ENCODE results near the gene MSANTD7.

MSANTD7 gene

DNA sequence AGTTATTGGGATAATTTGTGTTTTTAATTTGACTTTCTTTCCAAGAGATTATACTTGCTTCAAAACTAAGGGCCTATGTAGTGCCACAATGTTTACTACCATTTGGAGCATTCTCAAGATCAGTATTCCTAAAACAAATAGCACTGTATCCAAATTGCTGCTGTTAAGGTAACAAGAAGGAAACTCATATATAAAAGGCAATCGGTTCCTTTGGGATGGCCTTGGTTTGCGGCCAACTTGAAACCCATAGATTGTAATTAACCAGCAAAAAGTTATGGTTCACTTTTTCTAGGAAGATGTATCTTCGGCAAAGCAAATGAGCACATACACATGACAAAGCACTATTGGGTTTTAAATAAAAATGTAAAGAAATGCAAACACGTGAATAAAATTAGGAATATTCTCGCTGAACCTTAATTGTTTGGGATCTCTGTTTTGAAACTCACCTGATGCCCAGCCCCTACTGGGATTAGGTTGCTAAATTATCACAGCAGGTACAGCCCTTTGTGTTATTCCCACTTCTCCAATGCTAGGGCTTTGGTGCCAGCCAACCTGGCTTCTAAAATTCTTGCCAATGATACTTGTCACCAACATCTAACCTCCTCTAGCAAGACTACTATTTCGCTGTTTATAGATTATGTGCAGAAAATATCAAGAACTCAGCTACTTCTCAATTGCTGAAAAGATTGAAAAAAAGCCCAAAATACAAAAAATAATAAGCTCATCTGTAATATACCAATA is 16.3 kb upstream of the MSANTD7 start:
- 75% methylated on average over 4 of the region's 6 CpGs for WGBS (ENCODE audit: insufficient coverage)
- Histone ChIP-seq H3K36me3 (ENCODE audit: control insufficient read depth in 4 of 4, insufficient read depth in 4 of 4, low read length in 3 of 4) (no peaks in the 10 kb centered on the region), H3K27ac (ENCODE audit: insufficient read depth in 1 of 2, low read depth in 1 of 2, low read length in 2 of 2, poor library complexity in 1 of 2, severe bottlenecking in 2 of 2) (no peak overlapping the region), H3K27me3 (replicated peaks in 2 of 5; ENCODE audit: control insufficient read depth in 4 of 5, insufficient read depth in 5 of 5, low read length in 4 of 5) (no peaks in the 10 kb centered on the region), H3K4me3 (ENCODE audit: control insufficient read depth in 1 of 7, extremely low read depth in 1 of 7, insufficient read depth in 4 of 7, low read depth in 2 of 7, low read length in 6 of 7) (no peak overlapping the region), H3K4me1 (ENCODE audit: control extremely low read depth in 1 of 4, control insufficient read depth in 4 of 4, insufficient read depth in 4 of 4, low read length in 3 of 4) (peaks cover 0 to 12% (median 0%) of the 10 kb centered on the region in 4 experiments), H3K9me3 (ENCODE audit: control extremely low read depth in 1 of 5, control insufficient read depth in 4 of 5, insufficient read depth in 2 of 5, low read depth in 1 of 5, low read length in 4 of 5) (no peaks in the 10 kb centered on the region)
- no peak for DNase-seq
- POLR2A ChIA-PET = no interaction called here
- CTCF ChIA-PET = interaction anchor here (0.6 to 2.9 kb wide), 7 partner anchors 9 to 323 kb away, joined by 3 to 14 read pairs (median 4); no protein-coding TSS in a partner anchor

DNA sequence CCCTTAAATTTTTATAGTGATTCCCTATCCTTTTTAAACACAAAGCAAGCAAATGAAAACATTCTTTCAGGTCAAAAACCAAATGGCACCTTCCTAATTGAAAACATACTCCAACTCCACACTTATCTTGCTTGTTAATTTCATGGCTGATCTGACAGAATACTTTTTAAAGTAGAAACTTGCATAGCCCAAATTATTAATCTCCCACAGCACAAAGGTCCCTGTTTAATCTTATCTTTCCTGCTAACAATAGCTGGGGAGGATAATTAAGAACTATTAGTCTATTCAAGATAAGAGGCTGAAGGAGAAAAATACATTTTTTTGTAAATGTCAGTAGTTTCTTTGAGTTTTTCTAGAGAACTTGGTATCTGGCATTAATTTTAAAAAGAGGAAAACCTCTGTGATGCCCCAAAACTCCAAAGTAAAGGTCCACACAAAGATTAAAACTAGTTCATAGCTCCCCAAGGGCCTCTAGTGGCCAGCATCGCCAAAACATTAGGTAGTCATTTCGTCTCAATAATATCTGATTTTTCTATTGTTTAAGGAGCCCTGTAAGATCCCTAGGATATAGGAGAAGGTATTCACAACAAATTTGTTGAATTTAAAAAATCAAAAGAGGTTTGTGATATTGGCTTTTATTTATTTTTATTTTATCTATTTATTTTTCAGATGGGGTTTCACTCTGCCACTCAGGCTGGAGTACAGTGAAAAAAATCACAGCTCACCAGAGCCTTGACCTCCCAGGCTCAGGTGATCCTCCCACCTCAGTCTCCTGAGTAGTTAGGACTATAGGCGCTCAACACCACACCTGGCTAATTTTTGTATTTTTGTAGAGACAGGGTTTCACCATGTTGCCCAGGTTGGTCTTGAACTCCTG is 15.0 kb upstream of the MSANTD7 start:
- DNase-seq = peak; percentile 29 to 65 (median 59)
- Histone ChIP-seq H3K27me3 (replicated peaks in 2 of 5; ENCODE audit: control insufficient read depth in 4 of 5, insufficient read depth in 5 of 5, low read length in 4 of 5) (no peaks in the 10 kb centered on the region), H3K9me3 (ENCODE audit: control extremely low read depth in 1 of 5, control insufficient read depth in 4 of 5, insufficient read depth in 2 of 5, low read depth in 1 of 5, low read length in 4 of 5) (no peaks in the 10 kb centered on the region), H3K36me3 (ENCODE audit: control insufficient read depth in 4 of 4, insufficient read depth in 4 of 4, low read length in 3 of 4) (no peaks in the 10 kb centered on the region), H3K4me3 (ENCODE audit: control insufficient read depth in 1 of 7, extremely low read depth in 1 of 7, insufficient read depth in 4 of 7, low read depth in 2 of 7, low read length in 6 of 7) (no peak overlapping the region), H3K4me1 (ENCODE audit: control extremely low read depth in 1 of 4, control insufficient read depth in 4 of 4, insufficient read depth in 4 of 4, low read length in 3 of 4) (peaks cover 0 to 12% (median 0%) of the 10 kb centered on the region in 4 experiments), H3K27ac (ENCODE audit: insufficient read depth in 1 of 2, low read depth in 1 of 2, low read length in 2 of 2, poor library complexity in 1 of 2, severe bottlenecking in 2 of 2) (no peak overlapping the region)
- WGBS (ENCODE audit: insufficient coverage) = 100% methylated on average over 1 of the region's 3 CpGs
- ChIA-PET CTCF (interaction anchor here (0.6 to 2.9 kb wide), 21 partner anchors 10 to 975 kb away, joined by 3 to 14 read pairs (median 4); partner anchors contain the start of genes CDNF, HSPA14 and MSANTD7), POLR2A (no interaction called here)

DNA sequence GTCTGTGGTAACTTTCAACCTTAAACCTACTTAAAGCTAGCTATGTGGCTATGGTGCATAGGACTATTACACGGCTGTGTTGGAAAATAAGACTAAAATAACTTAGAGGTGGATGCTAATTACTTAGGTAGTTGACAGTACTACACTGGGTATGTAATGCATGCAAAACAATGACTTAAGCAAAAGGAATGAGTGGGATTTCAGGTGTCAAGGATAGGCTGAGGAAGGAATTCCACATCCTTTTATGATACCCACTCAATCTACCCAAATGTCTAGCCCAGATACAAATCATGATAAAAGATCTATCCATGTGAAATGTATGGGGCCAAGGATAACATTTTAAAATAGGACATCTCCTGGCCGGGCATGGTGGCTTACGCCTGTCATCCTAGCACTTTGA is 14.1 kb upstream of the MSANTD7 start:
- 85% methylated on average over 3 of the region's 3 CpGs for WGBS (ENCODE audit: insufficient coverage)
- peaks cover 0 to 12% (median 0%) of the 10 kb centered on the region in 4 experiments for H3K4me1 ChIP-seq (ENCODE audit: control extremely low read depth in 1 of 4, control insufficient read depth in 4 of 4, insufficient read depth in 4 of 4, low read length in 3 of 4)

DNA sequence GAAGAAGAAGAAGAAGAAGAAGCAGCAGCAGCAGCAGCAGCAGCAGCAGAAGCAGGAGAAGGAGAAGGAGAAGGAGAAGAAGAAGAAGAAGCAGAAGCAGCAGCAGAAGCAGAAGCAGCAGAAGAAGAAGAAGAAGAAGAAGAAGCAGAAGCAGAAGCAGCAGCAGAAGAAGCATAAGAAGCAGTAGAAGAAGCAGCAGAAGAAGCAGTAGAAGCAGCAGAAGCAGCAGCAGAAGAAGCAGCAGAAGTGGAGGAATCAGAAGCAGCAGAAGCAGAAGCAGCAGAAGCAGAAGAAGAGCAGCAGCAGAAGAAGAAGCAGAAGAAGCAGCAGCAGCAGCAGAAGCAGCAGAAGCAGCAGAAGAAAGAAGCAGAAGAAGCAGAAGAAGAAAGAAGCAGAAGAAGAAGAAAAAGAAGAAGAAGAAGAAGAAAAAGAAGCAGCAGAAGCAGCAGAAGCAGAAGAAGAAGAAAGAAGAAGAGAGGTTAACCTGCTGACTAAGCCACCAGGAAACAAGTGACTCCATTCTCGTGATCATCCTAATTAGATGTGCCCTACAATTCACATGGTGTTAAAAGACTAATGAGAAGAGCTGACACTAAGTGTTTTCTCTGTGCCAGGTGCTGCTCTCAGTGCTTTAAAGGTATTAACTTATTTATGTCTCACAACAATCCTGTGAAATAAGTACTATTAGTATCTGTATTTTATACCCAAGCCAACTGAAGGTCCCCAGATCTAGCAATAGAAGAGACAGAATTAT is 11.9 kb upstream of the MSANTD7 start:
- no peak overlapping the region for H3K27ac ChIP-seq (ENCODE audit: insufficient read depth in 1 of 2, low read depth in 1 of 2, low read length in 2 of 2, poor library complexity in 1 of 2, severe bottlenecking in 2 of 2)
- ChIA-PET CTCF (interaction anchor here (0.8 to 1.7 kb wide), 3 partner anchors 10 to 327 kb away, joined by 3 to 4 read pairs (median 3); no protein-coding TSS in a partner anchor), POLR2A (no interaction called here)
- H3K27me3 ChIP-seq (replicated peaks in 2 of 5; ENCODE audit: control insufficient read depth in 4 of 5, insufficient read depth in 5 of 5, low read length in 4 of 5) = no peaks in the 10 kb centered on the region
- WGBS (ENCODE audit: insufficient coverage) = no CpG with 5 or more reads among the region's 1 CpG
- H3K4me3 ChIP-seq (ENCODE audit: control insufficient read depth in 1 of 7, extremely low read depth in 1 of 7, insufficient read depth in 4 of 7, low read depth in 2 of 7, low read length in 6 of 7) = no peak overlapping the region
- no peaks in the 10 kb centered on the region for H3K36me3 ChIP-seq (ENCODE audit: control insufficient read depth in 4 of 4, insufficient read depth in 4 of 4, low read length in 3 of 4)
- no peaks in the 10 kb centered on the region for H3K9me3 ChIP-seq (ENCODE audit: control extremely low read depth in 1 of 5, control insufficient read depth in 4 of 5, insufficient read depth in 2 of 5, low read depth in 1 of 5, low read length in 4 of 5)
- no peak for DNase-seq
- peaks cover 0 to 7% (median 0%) of the 10 kb centered on the region in 4 experiments for H3K4me1 ChIP-seq (ENCODE audit: control extremely low read depth in 1 of 4, control insufficient read depth in 4 of 4, insufficient read depth in 4 of 4, low read length in 3 of 4)

More for the DNA sequence above, 14.1 kb upstream of the MSANTD7 start:
- Histone ChIP-seq H3K36me3 (ENCODE audit: control insufficient read depth in 4 of 4, insufficient read depth in 4 of 4, low read length in 3 of 4) (no peaks in the 10 kb centered on the region), H3K9me3 (ENCODE audit: control extremely low read depth in 1 of 5, control insufficient read depth in 4 of 5, insufficient read depth in 2 of 5, low read depth in 1 of 5, low read length in 4 of 5) (no peaks in the 10 kb centered on the region), H3K27ac (ENCODE audit: insufficient read depth in 1 of 2, low read depth in 1 of 2, low read length in 2 of 2, poor library complexity in 1 of 2, severe bottlenecking in 2 of 2) (no peak overlapping the region), H3K4me3 (ENCODE audit: control insufficient read depth in 1 of 7, extremely low read depth in 1 of 7, insufficient read depth in 4 of 7, low read depth in 2 of 7, low read length in 6 of 7) (no peak overlapping the region), H3K27me3 (replicated peaks in 2 of 5; ENCODE audit: control insufficient read depth in 4 of 5, insufficient read depth in 5 of 5, low read length in 4 of 5) (no peaks in the 10 kb centered on the region)
- POLR2A ChIA-PET = no interaction called here
- no peak for DNase-seq
- CTCF ChIA-PET = interaction anchor here (0.6 to 2.9 kb wide), 15 partner anchors 9 to 625 kb away, joined by 3 to 14 read pairs (median 4); partner anchors contain the start of genes CDNF, HSPA14 and MSANTD7

DNA sequence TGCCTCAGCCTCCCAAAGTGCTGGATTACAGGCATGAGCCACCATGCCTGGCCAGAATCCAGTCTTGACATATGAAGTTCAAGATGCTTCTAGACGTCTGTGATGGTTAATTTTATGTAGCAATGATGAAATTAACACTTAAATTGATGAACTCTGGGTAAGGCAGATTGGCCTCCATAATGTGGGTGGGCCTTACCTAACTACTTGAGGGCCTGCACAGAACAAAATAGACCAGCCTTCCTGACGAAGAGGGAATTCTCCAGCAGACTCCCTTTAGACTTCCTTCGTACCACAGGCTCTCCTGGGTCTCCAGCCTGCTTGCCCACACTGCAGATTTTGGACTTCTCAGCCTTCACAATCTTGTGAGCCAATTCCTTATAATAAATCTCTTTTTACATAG is 5.0 kb upstream of the MSANTD7 start:
- Histone ChIP-seq H3K36me3 (ENCODE audit: control insufficient read depth in 4 of 4, insufficient read depth in 4 of 4, low read length in 3 of 4) (no peaks in the 10 kb centered on the region), H3K4me3 (ENCODE audit: control insufficient read depth in 1 of 7, extremely low read depth in 1 of 7, insufficient read depth in 4 of 7, low read depth in 2 of 7, low read length in 6 of 7) (no peak overlapping the region), H3K27ac (ENCODE audit: insufficient read depth in 1 of 2, low read depth in 1 of 2, low read length in 2 of 2, poor library complexity in 1 of 2, severe bottlenecking in 2 of 2) (no peak overlapping the region), H3K27me3 (replicated peaks in 2 of 5; ENCODE audit: control insufficient read depth in 4 of 5, insufficient read depth in 5 of 5, low read length in 4 of 5) (no peaks in the 10 kb centered on the region), H3K4me1 (ENCODE audit: control extremely low read depth in 1 of 4, control insufficient read depth in 4 of 4, insufficient read depth in 4 of 4, low read length in 3 of 4) (peaks cover 7 to 10% (median 9%) of the 10 kb centered on the region in 4 experiments), H3K9me3 (ENCODE audit: control extremely low read depth in 1 of 5, control insufficient read depth in 4 of 5, insufficient read depth in 2 of 5, low read depth in 1 of 5, low read length in 4 of 5) (no peaks in the 10 kb centered on the region)
- no peak for DNase-seq
- ChIA-PET CTCF (interaction anchor here (1.1 kb wide), 2 partner anchors 9 to 296 kb away, joined by 5 read pairs; no protein-coding TSS in a partner anchor), POLR2A (no interaction called here)
- 92% methylated on average over 2 of the region's 3 CpGs for WGBS (ENCODE audit: insufficient coverage)

DNA sequence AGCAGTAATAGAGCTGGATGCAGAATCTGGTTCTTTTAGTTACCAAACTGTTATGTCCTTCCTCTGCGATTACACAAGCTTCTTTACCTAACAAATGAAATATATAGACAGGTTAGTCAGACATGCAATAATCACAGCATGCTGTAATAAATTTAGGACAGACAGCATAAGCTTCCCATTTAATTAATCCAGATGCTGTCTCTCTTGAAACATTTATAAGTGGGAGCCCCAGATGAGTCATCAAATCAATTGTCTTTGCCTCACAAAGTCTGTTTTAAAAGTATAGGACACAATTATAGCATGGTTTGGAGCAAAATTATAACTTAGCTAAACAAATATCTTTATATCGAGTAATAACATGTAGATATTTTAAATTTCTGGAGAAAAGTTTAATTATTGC is 1.9 kb upstream of the MSANTD7 start:
- no peak for DNase-seq
- H3K4me1 ChIP-seq (ENCODE audit: control extremely low read depth in 1 of 4, control insufficient read depth in 4 of 4, insufficient read depth in 4 of 4, low read length in 3 of 4) = peaks cover 9 to 18% (median 16%) of the 10 kb centered on the region in 4 experiments
- CTCF ChIA-PET = interaction anchor here (1.1 to 3.0 kb wide), 5 partner anchors 9 to 299 kb away, joined by 3 to 17 read pairs (median 4); no protein-coding TSS in a partner anchor
- H3K36me3 ChIP-seq (ENCODE audit: control insufficient read depth in 4 of 4, insufficient read depth in 4 of 4, low read length in 3 of 4) = peaks cover 2 to 6% (median 5%) of the 10 kb centered on the region in 4 experiments
- H3K4me3 ChIP-seq (ENCODE audit: control insufficient read depth in 1 of 7, extremely low read depth in 1 of 7, insufficient read depth in 4 of 7, low read depth in 2 of 7, low read length in 6 of 7) = no peak overlapping the region
- H3K27ac ChIP-seq (ENCODE audit: insufficient read depth in 1 of 2, low read depth in 1 of 2, low read length in 2 of 2, poor library complexity in 1 of 2, severe bottlenecking in 2 of 2) = no peak overlapping the region
- POLR2A ChIA-PET = no interaction called here
- WGBS (ENCODE audit: insufficient coverage) = no CpG with 5 or more reads among the region's 2 CpGs
- H3K9me3 ChIP-seq (ENCODE audit: control extremely low read depth in 1 of 5, control insufficient read depth in 4 of 5, insufficient read depth in 2 of 5, low read depth in 1 of 5, low read length in 4 of 5) = no peaks in the 10 kb centered on the region
- no peaks in the 10 kb centered on the region for H3K27me3 ChIP-seq (replicated peaks in 2 of 5; ENCODE audit: control insufficient read depth in 4 of 5, insufficient read depth in 5 of 5, low read length in 4 of 5)
